ENCODE measurements around the gene MAMLD1.

- TF ChIP-seq TCF7L2 (IDR thresholded peaks at IDR 0.05; ENCODE audit: borderline replicate concordance, low read depth, low read length): no peak
- TF ChIP-seq REST (tag by site-specific recombination; IDR thresholded peaks at IDR 0.05): no peak
- no peak for TF ChIP-seq HOXA7 (CRISPR knock-in tag; IDR thresholded peaks at IDR 0.05; ENCODE audit: borderline replicate concordance)
- TF ChIP-seq CTCF (tag by site-specific recombination; IDR thresholded peaks at IDR 0.05): no peak
Observed at GRCh38 chrX:150508018-150508417, 144.9 kb downstream of the MAMLD1 start.

Measured in HEK293 (cell line).